Measurements from ENCODE around the gene RASSF1.
A peak's percentile ranks its signal among the peaks of the same experiment; 100 is the strongest.

RASSF1 gene

GRCh38 chr3:50340448-50341329 is at the start of gene RASSF1:
TSS of gene RASSF1 (minus strand) at chr3:50340836. CDS start at chr3:50340805, 31 bp downstream.
- DNase-seq (ENCODE audit: low spot score in 2 of 2) (peak; percentile 53), ATAC-seq (replicated peaks; ENCODE audit: extremely low read depth, poor library complexity, severe bottlenecking) (peak; percentile 17)
- H3K4me3 Mint-ChIP-seq = peak within 1 kb of the TSS; percentile 95
- H3K9me3 Mint-ChIP-seq = no peaks in the 10 kb centered on the region
- peaks cover 59% of the 10 kb centered on the region for H3K4me1 Mint-ChIP-seq
- H3K36me3 Mint-ChIP-seq (ENCODE audit: insufficient read depth) = peaks cover 31% of the 10 kb centered on the region
- peak within 1 kb of the TSS; percentile 97 for H3K27ac Mint-ChIP-seq (ENCODE audit: low read depth)
- no peaks in the 10 kb centered on the region for H3K27me3 Mint-ChIP-seq

DNA sequence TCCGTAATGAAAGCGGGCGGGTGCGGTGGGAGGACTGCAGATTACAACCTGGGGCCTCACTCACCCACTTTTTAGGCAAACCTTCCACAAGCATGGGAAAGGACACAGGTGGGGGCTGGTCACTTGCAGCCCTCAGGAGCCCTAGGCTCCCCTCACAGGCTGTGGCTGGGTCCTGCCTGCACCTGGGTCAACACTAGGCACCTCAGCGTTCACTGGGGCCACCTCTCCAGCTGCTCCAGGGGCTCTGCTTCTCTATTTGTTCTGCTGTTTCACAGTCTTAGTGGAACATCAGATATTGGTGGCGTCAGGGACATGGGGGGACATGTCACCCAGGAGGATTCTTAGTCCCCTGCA is 48.8 kb upstream of the RASSF1 start:
- Mint-ChIP-seq H3K27ac (ENCODE audit: low read depth) (no peak overlapping the region), H3K4me1 (peaks cover 8% of the 10 kb centered on the region), H3K9me3 (no peaks in the 10 kb centered on the region), H3K27me3 (no peaks in the 10 kb centered on the region), H3K4me3 (no peak overlapping the region), H3K36me3 (ENCODE audit: insufficient read depth) (no peaks in the 10 kb centered on the region)
- no peak for DNase-seq (ENCODE audit: low spot score in 2 of 2)
- ATAC-seq (replicated peaks; ENCODE audit: extremely low read depth, poor library complexity, severe bottlenecking) = no peak

DNA sequence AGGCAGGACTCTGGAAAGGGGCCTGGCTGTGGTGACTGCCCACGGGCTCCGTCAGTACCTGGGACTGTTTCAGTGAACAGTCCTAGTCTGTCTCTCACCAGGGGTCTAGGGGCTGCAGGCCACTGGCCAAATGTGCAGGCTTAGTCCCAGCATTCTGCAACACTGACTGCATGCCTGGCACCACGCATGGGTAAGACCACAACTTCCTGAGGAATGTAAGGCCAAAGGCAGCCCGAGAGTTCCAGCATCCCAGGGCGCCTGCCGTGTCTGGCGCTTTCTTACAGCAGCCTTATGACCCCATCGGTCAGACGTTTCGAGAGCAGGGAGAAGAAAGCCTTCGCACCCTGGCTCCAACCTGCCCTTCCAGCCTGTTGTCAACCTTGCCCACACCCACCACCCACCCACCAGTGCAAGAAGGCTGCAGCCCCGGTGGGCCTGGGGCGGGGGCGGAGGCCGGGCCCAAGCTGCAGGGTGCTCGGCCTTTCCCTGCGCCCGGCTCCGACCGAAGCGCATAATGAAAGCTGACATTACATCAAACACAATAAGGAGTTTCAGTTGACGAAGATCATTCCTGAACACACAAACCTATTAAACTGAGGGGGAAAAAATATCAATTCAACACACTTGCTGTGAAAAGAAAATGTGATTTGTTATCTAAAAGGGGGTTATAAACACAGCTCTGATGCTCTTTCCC is 48.2 kb upstream of the RASSF1 start:
- Mint-ChIP-seq H3K27ac (ENCODE audit: low read depth) (no peak overlapping the region), H3K4me1 (peaks cover 8% of the 10 kb centered on the region), H3K4me3 (no peak overlapping the region), H3K36me3 (ENCODE audit: insufficient read depth) (peaks cover 2% of the 10 kb centered on the region), H3K27me3 (no peaks in the 10 kb centered on the region), H3K9me3 (no peaks in the 10 kb centered on the region)
- ATAC-seq (replicated peaks; ENCODE audit: extremely low read depth, poor library complexity, severe bottlenecking) (no peak), DNase-seq (ENCODE audit: low spot score in 2 of 2) (no peak)

- Mint-ChIP-seq H3K27me3 (no peaks in the 10 kb centered on the region), H3K27ac (ENCODE audit: low read depth) (no peak overlapping the region), H3K4me3 (no peak overlapping the region), H3K9me3 (no peaks in the 10 kb centered on the region), H3K4me1 (peaks cover 8% of the 10 kb centered on the region), H3K36me3 (ENCODE audit: insufficient read depth) (peaks cover 2% of the 10 kb centered on the region)
- DNase-seq (ENCODE audit: low spot score in 2 of 2) (no peak), ATAC-seq (replicated peaks; ENCODE audit: extremely low read depth, poor library complexity, severe bottlenecking) (no peak)
Measured at GRCh38 chr3:50388016-50388719, 47.5 kb upstream of the RASSF1 start.

GRCh38 chr3:50385754-50386153 is 45.1 kb upstream of the RASSF1 start:
- Mint-ChIP-seq H3K27me3 (no peaks in the 10 kb centered on the region), H3K9me3 (no peaks in the 10 kb centered on the region), H3K4me3 (no peak overlapping the region), H3K36me3 (ENCODE audit: insufficient read depth) (peaks cover 2% of the 10 kb centered on the region), H3K27ac (ENCODE audit: low read depth) (no peak overlapping the region), H3K4me1 (no peaks in the 10 kb centered on the region)
- DNase-seq (ENCODE audit: low spot score in 2 of 2) (no peak), ATAC-seq (replicated peaks; ENCODE audit: extremely low read depth, poor library complexity, severe bottlenecking) (no peak)

DNA sequence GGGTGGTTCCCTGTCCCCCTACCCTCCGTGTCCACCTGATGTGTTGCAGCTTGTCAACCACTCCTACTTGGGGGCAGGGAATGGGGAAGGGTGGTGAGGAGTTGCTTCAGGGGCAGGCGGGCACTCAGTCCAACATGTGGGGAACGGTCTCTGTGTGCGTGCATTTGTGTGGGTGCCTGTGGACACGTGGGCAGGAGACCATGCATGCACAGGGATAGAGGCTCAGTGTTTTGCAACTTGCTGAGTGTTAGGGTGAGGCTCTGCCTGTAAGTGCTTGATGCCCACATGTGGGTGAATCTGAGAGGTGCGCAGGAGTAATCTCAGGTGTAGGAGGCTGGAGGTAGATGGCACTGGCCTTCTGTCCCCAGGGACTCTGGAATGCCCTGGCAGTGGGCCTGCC is 43.1 kb upstream of the RASSF1 start:
- no peak overlapping the region for H3K27ac Mint-ChIP-seq (ENCODE audit: low read depth)
- ATAC-seq (replicated peaks; ENCODE audit: extremely low read depth, poor library complexity, severe bottlenecking) = no peak
- no peaks in the 10 kb centered on the region for H3K4me1 Mint-ChIP-seq

DNA sequence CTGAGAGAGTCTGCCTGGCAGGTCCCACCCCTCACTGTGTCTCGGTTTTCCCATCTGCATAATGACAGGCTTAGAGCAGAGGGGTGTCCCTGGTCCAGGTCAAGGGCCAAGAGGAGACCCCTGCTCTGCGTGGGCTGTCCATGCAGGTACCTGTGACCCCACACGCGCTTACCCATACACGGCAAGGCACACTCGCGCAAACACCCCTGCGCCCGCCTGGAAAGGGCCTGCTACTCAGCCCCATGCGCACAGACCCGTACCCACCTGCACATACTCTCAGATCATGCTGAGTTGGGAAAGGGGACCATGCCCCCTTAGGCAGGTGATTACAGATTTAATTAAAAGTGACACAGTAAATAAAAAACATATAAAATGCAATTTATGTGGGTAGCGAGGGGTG is 42.1 kb upstream of the RASSF1 start:
- no peaks in the 10 kb centered on the region for H3K27me3 Mint-ChIP-seq
- ATAC-seq (replicated peaks; ENCODE audit: extremely low read depth, poor library complexity, severe bottlenecking) = no peak
- peaks cover 2% of the 10 kb centered on the region for H3K36me3 Mint-ChIP-seq (ENCODE audit: insufficient read depth)
- no peak overlapping the region for H3K27ac Mint-ChIP-seq (ENCODE audit: low read depth)
- no peak overlapping the region for H3K4me3 Mint-ChIP-seq
- no peaks in the 10 kb centered on the region for H3K9me3 Mint-ChIP-seq
- no peak for DNase-seq (ENCODE audit: low spot score in 2 of 2)
- no peaks in the 10 kb centered on the region for H3K4me1 Mint-ChIP-seq

More for the DNA sequence above, 43.1 kb upstream of the RASSF1 start:
- H3K36me3 Mint-ChIP-seq (ENCODE audit: insufficient read depth) = peaks cover 2% of the 10 kb centered on the region
- no peaks in the 10 kb centered on the region for H3K27me3 Mint-ChIP-seq
- H3K4me3 Mint-ChIP-seq = no peak overlapping the region
- no peaks in the 10 kb centered on the region for H3K9me3 Mint-ChIP-seq
- DNase-seq (ENCODE audit: low spot score in 2 of 2) = no peak

DNA sequence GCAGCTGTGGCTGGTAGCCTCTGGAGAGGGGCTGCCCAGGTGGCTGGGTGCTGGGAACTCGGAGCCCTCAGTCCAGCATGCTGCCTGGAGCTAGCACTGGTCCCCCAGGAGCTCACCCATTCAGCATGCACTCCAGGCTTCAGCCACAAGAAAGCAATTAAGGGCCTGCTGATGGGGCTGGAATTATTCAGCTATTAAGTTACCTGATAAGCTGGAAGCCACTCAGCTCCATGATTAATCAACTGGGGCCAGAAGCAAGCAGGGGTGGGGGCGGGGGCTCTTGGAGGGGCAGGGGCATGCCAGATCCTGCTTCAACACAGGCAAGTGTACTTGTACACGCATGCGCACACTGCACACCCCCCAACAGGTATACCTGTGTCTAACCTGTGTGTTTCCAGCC is 40.7 kb upstream of the RASSF1 start:
- Mint-ChIP-seq H3K9me3 (no peaks in the 10 kb centered on the region), H3K4me1 (no peaks in the 10 kb centered on the region), H3K27ac (ENCODE audit: low read depth) (no peak overlapping the region), H3K36me3 (ENCODE audit: insufficient read depth) (peaks cover 2% of the 10 kb centered on the region), H3K27me3 (no peaks in the 10 kb centered on the region), H3K4me3 (no peak overlapping the region)
- no peak for DNase-seq (ENCODE audit: low spot score in 2 of 2)
- ATAC-seq (replicated peaks; ENCODE audit: extremely low read depth, poor library complexity, severe bottlenecking) = no peak

GRCh38 chr3:50380405-50381085 is 39.9 kb upstream of the RASSF1 start:
- DNase-seq (ENCODE audit: low spot score in 2 of 2) (no peak), ATAC-seq (replicated peaks; ENCODE audit: extremely low read depth, poor library complexity, severe bottlenecking) (no peak)
- Mint-ChIP-seq H3K27me3 (no peaks in the 10 kb centered on the region), H3K4me3 (no peak overlapping the region), H3K36me3 (ENCODE audit: insufficient read depth) (peaks cover 2% of the 10 kb centered on the region), H3K4me1 (no peaks in the 10 kb centered on the region), H3K27ac (ENCODE audit: low read depth) (no peak overlapping the region), H3K9me3 (no peaks in the 10 kb centered on the region)

DNA sequence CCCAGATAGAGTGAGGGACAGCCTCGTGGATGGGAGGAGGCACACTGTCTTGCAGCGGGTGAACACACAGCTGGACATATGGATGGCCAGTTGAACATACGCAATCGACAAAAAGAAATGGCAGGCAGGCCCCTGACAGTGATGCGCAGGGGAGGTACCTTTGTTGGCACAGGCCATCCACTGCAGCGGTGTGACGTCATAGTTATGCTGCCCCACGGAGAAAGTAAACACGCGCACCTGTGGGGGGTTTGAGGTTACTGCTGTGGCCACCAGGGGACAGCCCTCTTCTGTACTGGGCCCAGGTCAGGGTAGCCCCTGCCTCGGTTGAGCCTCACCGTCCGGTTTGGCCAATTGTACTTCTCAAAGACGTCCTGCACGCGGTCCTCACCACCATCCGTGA is 38.1 kb upstream of the RASSF1 start:
- Mint-ChIP-seq H3K36me3 (ENCODE audit: insufficient read depth) (no peaks in the 10 kb centered on the region), H3K27ac (ENCODE audit: low read depth) (no peak overlapping the region), H3K9me3 (no peaks in the 10 kb centered on the region), H3K4me3 (no peak overlapping the region), H3K27me3 (no peaks in the 10 kb centered on the region), H3K4me1 (peaks cover under 1% of the 10 kb centered on the region)
- no peak for DNase-seq (ENCODE audit: low spot score in 2 of 2)
- no peak for ATAC-seq (replicated peaks; ENCODE audit: extremely low read depth, poor library complexity, severe bottlenecking)

DNA sequence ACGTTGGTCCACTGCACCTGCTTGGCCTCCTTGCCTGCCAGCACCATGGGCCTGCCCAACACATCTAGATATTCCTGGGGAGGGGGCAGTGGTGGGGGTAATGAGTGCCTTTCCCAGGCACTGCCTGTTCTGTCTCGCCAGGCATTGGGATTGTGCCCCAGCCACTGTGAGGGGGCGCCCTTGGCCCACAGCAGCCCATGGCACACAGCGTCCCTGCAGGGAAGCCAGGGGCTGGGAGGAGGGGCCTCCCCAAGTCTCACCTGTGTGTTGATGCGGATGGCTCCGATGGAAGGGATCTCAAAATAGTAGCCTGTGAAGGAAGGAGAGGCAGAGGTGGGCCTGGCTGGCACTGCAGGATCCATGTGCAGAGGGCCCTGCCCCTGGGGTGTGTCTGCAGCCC is 37.4 kb upstream of the RASSF1 start:
- Mint-ChIP-seq H3K27me3 (no peaks in the 10 kb centered on the region), H3K4me1 (peaks cover 8% of the 10 kb centered on the region), H3K36me3 (ENCODE audit: insufficient read depth) (no peaks in the 10 kb centered on the region), H3K4me3 (no peak overlapping the region), H3K27ac (ENCODE audit: low read depth) (no peak overlapping the region), H3K9me3 (no peaks in the 10 kb centered on the region)
- DNase-seq (ENCODE audit: low spot score in 2 of 2) (no peak), ATAC-seq (replicated peaks; ENCODE audit: extremely low read depth, poor library complexity, severe bottlenecking) (no peak)

DNA sequence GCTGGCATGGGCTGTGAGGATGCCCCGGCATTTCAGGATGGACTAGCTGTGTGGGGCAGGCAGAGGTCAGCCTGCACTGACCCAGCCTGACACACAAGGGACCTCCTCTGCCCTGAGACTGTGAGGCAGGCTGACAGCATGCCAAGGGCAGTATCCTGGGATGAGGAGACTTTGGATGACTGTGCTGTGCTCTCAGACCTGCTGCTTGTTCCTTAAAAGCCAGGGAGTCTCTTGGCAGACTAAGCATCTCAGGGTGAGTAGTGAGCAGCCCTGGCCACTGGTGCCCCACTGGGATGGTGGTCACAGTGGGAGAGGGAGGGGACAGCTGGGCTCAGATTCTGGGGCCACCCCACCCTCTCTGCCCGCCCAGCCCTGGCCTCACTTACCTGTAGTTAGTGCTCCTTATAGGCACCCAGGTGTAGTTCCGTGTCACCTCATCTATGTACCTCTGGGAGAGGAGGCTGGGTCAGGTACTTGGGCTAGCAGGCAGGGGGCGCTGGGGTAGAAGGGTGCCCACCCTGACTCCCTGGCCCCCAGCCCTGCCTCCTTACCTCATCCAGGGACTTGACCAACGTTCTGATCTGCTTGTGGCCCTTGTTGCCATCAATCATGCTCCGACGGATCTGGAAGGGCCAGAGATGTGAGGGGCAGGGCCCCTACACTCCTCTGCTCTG is 34.8 kb upstream of the RASSF1 start:
- no peaks in the 10 kb centered on the region for H3K27me3 Mint-ChIP-seq
- H3K9me3 Mint-ChIP-seq = no peaks in the 10 kb centered on the region
- H3K4me1 Mint-ChIP-seq = peaks cover 14% of the 10 kb centered on the region
- H3K36me3 Mint-ChIP-seq (ENCODE audit: insufficient read depth) = no peaks in the 10 kb centered on the region
- DNase-seq (ENCODE audit: low spot score in 2 of 2) = no peak
- ATAC-seq (replicated peaks; ENCODE audit: extremely low read depth, poor library complexity, severe bottlenecking) = no peak
- peak overlapping the region; percentile 19 for H3K27ac Mint-ChIP-seq (ENCODE audit: low read depth)
- H3K4me3 Mint-ChIP-seq = no peak overlapping the region
